GM12878 (cell line): ENCODE data around the gene SVIP. TPM values are rescaled to one million over a fixed set of nuclear protein-coding genes. Genes with fewer than 3 reads are reported as not detected.

ENCODE experiments used
- ATAC-seq: fragments of 200-7000 bp; cut with Tn5 transposase; 3 replicates; pipeline ENCODE4 v1.9.1; 2020; ENCODE audit warnings: mild to moderate bottlenecking, moderate library complexity
- BruUV-seq: library from RNA; stranded (reverse); fragments of 400-500 nt; replicated peaks from 2 replicates; lab custom pipeline; 2021; lab: Mats Ljungman, UMichigan
- CTCF ChIA-PET: fragments of 300-600 bp; sonication (Branson Sonifier 250); formaldehyde crosslinking; extraction: SDS; loops from one replicate; lab custom pipeline; 2021; ENCODE audit warnings: inconsistent platforms; lab: Yijun Ruan, JAX
- POLR2A ChIA-PET: fragments of 350-600 bp; formaldehyde crosslinking; extraction: SDS; loops from one replicate; lab custom pipeline; 2021; ENCODE audit warnings: inconsistent platforms; lab: Charles Lee
- RAD21 ChIA-PET: fragments of 300-600 bp; sonication (Branson Sonifier 250); formaldehyde crosslinking; loops from one replicate; lab custom pipeline; 2023; ENCODE audit warnings: antibody characterized with exemption; ENCODE audit not compliant: unreplicated experiment; lab: Charles Lee
- SMC1A ChIA-PET: fragments of 300-600 bp; sonication (Branson Sonifier 250); formaldehyde crosslinking; loops from one replicate; lab custom pipeline; 2023; ENCODE audit not compliant: unreplicated experiment, uncharacterized antibody; lab: Charles Lee
- DNase-seq: peaks from one replicate; pipeline ENCODE4 v3.0.0-alpha.2; 2011; ENCODE audit warnings: low read depth, low spot score
- FAIRE-seq: peaks from 3 replicates; lab custom pipeline; 2011; peaks lifted over from hg19 to GRCh38; lab: Jason Lieb, UNC
- H2AFZ ChIP-seq: 2 replicates; pipeline ENCODE4 v1.6.0; 2011; ENCODE audit warnings: low read depth, low read length, control low read depth; ENCODE audit not compliant: control insufficient read depth
- H3K27ac ChIP-seq: 2 replicates; pipeline ENCODE4 v1.5.1; 2011; ENCODE audit warnings: control low read depth; ENCODE audit not compliant: control insufficient read depth, insufficient read depth
- H3K27me3 ChIP-seq, 2 experiments: replicated peaks in 1 of 2; 2 replicates each; pipeline versions ENCODE4 v1.6.0 to v1.6.1; 2011; ENCODE audit warnings: low read length in 1 of 2; ENCODE audit not compliant: control insufficient read depth in 2 of 2, insufficient read depth in 2 of 2
- H3K36me3 ChIP-seq, 2 experiments: 2 replicates each; pipeline ENCODE4 v1.5.1; 2011; ENCODE audit warnings: low read length in 1 of 2; ENCODE audit not compliant: control insufficient read depth in 2 of 2, insufficient read depth in 2 of 2
- H3K4me1 ChIP-seq: 2 replicates; pipeline ENCODE4 v1.6.1; 2011; ENCODE audit warnings: mild to moderate bottlenecking, low read length, moderate library complexity, mixed read lengths; ENCODE audit not compliant: control insufficient read depth, insufficient read depth
- H3K4me2 ChIP-seq: 2 replicates; pipeline ENCODE4 v1.6.0; 2011; ENCODE audit warnings: control low read depth; ENCODE audit not compliant: control insufficient read depth, insufficient read depth
- H3K4me3 ChIP-seq: fragments of 200-600 bp; sonication (generic); 2 replicates; pipeline ENCODE4 v1.5.1; 2016
- H3K79me2 ChIP-seq: 2 replicates; pipeline ENCODE4 v1.6.0; 2011; ENCODE audit warnings: low read length; ENCODE audit not compliant: control insufficient read depth, insufficient read depth
- H3K9ac ChIP-seq: 2 replicates; pipeline ENCODE4 v1.8.0; 2011; ENCODE audit warnings: low read length, control low read depth, mixed read lengths; ENCODE audit not compliant: control insufficient read depth, insufficient read depth
- H3K9me3 ChIP-seq: replicated peaks from 3 replicates; pipeline ENCODE4 v1.5.1; 2011; ENCODE audit warnings: mild to moderate bottlenecking, low read length; ENCODE audit not compliant: control insufficient read depth, insufficient read depth
- H4K20me1 ChIP-seq: 2 replicates; pipeline ENCODE4 v1.6.0; 2011; ENCODE audit not compliant: control insufficient read depth, insufficient read depth
- CREM ChIP-seq: IDR thresholded peaks from 2 replicates; pipeline ENCODE4 v1.6.1; 2014; ENCODE audit warnings: antibody characterized with exemption, low read depth
- CTCF ChIP-seq, 3 experiments: IDR thresholded peaks in 2 of 3; conservative IDR thresholded peaks in 1 of 3; 2 replicates each; pipeline ENCODE4 v1.5.1; 2011; ENCODE audit warnings: low read depth in 3 of 3, low read length in 3 of 3, mild to moderate bottlenecking in 3 of 3, control low read depth in 2 of 3, moderate library complexity in 2 of 3, inconsistent platforms in 1 of 3, mixed read lengths in 1 of 3; ENCODE audit not compliant: control insufficient read depth in 2 of 3, insufficient read depth in 1 of 3; ENCODE audit errors: extremely low read depth in 1 of 3
- ELK1 ChIP-seq: IDR thresholded peaks from 2 replicates; pipeline ENCODE4 v1.6.1; 2012; ENCODE audit warnings: low read depth, low read length, improper control_type of control experiment
- EP300 ChIP-seq, 2 experiments: fragments of 150-350 bp in 1 of 2; IDR thresholded peaks; 2 replicates each; pipeline ENCODE4 v1.6.1; 2011 to 2012; ENCODE audit warnings: low read depth in 2 of 2, low read length in 2 of 2, borderline replicate concordance in 1 of 2, improper control_type of control experiment in 1 of 2, inconsistent platforms in 1 of 2; ENCODE audit not compliant: control insufficient read depth in 1 of 2
- FOXM1 ChIP-seq: IDR thresholded peaks from 2 replicates; pipeline ENCODE4 v1.6.1; 2012; ENCODE audit warnings: low read depth, mild to moderate bottlenecking, inconsistent platforms, low read length, moderate library complexity
- IRF4 ChIP-seq: IDR thresholded peaks from 2 replicates; pipeline ENCODE4 v1.6.1; 2011; ENCODE audit warnings: low read depth, low read length
- LARP7 ChIP-seq: fragments of 450-650 bp; IDR thresholded peaks from 2 replicates; pipeline ENCODE4 v1.6.1; 2017; ENCODE audit warnings: mild to moderate bottlenecking
- MAX ChIP-seq: IDR thresholded peaks from 2 replicates; pipeline ENCODE4 v1.6.1; 2012; ENCODE audit warnings: low read depth, low read length, improper control_type of control experiment
- NFIC ChIP-seq: IDR thresholded peaks from 2 replicates; pipeline ENCODE4 v1.6.1; 2012; ENCODE audit warnings: low read depth, mild to moderate bottlenecking, inconsistent platforms, low read length, moderate library complexity
- NRF1 ChIP-seq: conservative IDR thresholded peaks from 2 replicates; pipeline ENCODE4 v1.6.1; 2011; ENCODE audit warnings: mild to moderate bottlenecking, low read depth, low read length, improper control_type of control experiment
- POU2F2 ChIP-seq: IDR thresholded peaks from 3 replicates; pipeline ENCODE4 v1.6.1; 2011; ENCODE audit warnings: low read depth, mild to moderate bottlenecking, low read length, borderline replicate concordance
- SREBF2 ChIP-seq: IDR thresholded peaks from 2 replicates; pipeline ENCODE4 v1.6.1; 2012; ENCODE audit warnings: mild to moderate bottlenecking, low read length
- TCF7 ChIP-seq: IDR thresholded peaks from 2 replicates; pipeline ENCODE4 v1.6.1; 2014; ENCODE audit warnings: antibody characterized with exemption, borderline replicate concordance
- WGBS: methylation state at CpG from one replicate; pipeline ENCODE4 v1.1.6; 2016; ENCODE audit warnings: low lambda C conversion rate; ENCODE audit not compliant: insufficient replicate concordance, insufficient coverage; ENCODE audit errors: missing lambda C conversion rate; 5-methylcytosine and 5-hydroxymethylcytosine counted together
- in situ Hi-C: fragments of 300-500 bp; cut with MboI; formaldehyde crosslinking; loops from 9 replicates; pipeline ENCODE4 v1.14.3; 2018; ENCODE audit warnings: mixed read lengths
- intact Hi-C: fragments of 100-400 bp; cut with micrococcal nuclease; formaldehyde crosslinking; loops from one replicate; pipeline ENCODE4 v1.14.2; 2022; ENCODE audit not compliant: unreplicated experiment
- polyA plus RNA-seq, 11 experiments: library from polyadenylated mRNA; depleted of rRNA in 4 of 11; unstranded in 6 of 11; stranded (reverse) in 5 of 11; fragments of >200 nt; fragmentation: Nextera tagmentation in 4 of 11; fragmentation: Illumina TruSeq in 1 of 11; extraction: Ambion mirVana in 4 of 11; extraction: Trizol in 1 of 11; gene quantifications; 1 replicate in 1 of 11; 2 replicates in 10 of 11; pipeline versions ENCODE4 v1.2.1 to v1.2.3, GENCODE V29; 2011 to 2016; ENCODE audit warnings: inconsistent platforms in 2 of 11, missing spikeins in 2 of 11, low read depth in 1 of 11
- total RNA-seq, 4 experiments: library from RNA; depleted of rRNA in 3 of 4; stranded (reverse); fragments of >200 nt in 3 of 4; fragmentation: Illumina TruSeq in 1 of 4; extraction: Trizol in 1 of 4; gene quantifications; 2 replicates each; pipeline versions ENCODE4 v1.2.1 to v1.2.3, GENCODE V29; 2013 to 2021

Gene SVIP
- total and polyA plus RNA-seq, 10 of the 15 experiments (the other 5 are each of a cell fraction or from before 2014, with no cell fraction given): 17.8 to 78.0 (median 55.4) TPM

- RAD21 ChIA-PET: interaction anchor here (2.0 kb wide), 1 partner anchor 11 kb away, joined by 7 read pairs; no protein-coding TSS in a partner anchor
- Histone ChIP-seq H3K9me3 (no peaks in the 10 kb centered on the region), H3K4me2 (no peak overlapping the region), H3K27ac (no peak overlapping the region), H3K36me3 (no peaks in the 10 kb centered on the region), H3K4me1 (no peaks in the 10 kb centered on the region), H4K20me1 (no peaks in the 10 kb centered on the region), H3K4me3 (no peak overlapping the region), H2AFZ (no peak overlapping the region), H3K79me2 (no peaks in the 10 kb centered on the region), H3K9ac (no peak overlapping the region), H3K27me3 (no peaks in the 10 kb centered on the region)
- 5% methylated on average over 1 of the region's 1 CpG for WGBS
- ATAC-seq: no peak
- BruUV-seq: no TSS peak
- FAIRE-seq: no peak
- CTCF ChIA-PET: interaction anchor here (1.4 to 3.7 kb wide), 3 partner anchors 12 to 128 kb away, joined by 3 to 20 read pairs (median 5); no protein-coding TSS in a partner anchor
- intact Hi-C loops (no loop called here), in situ Hi-C loops (no loop called here)
- SMC1A ChIA-PET: interaction anchor here (1.4 to 1.7 kb wide), 2 partner anchors 11 to 24 kb away, joined by 3 to 12 read pairs; no protein-coding TSS in a partner anchor
- POLR2A ChIA-PET: no interaction called here
- no peak for TF ChIP-seq TCF7
- TF ChIP-seq SREBF2: no peak
- no peak for TF ChIP-seq IRF4
- no peak for TF ChIP-seq POU2F2
- TF ChIP-seq NRF1: no peak
- TF ChIP-seq CREM: no peak
- TF ChIP-seq MAX: no peak
- no peak for TF ChIP-seq EP300 (IDR thresholded peaks at IDR 0.05; ENCODE audit: borderline replicate concordance in 1 of 2, control insufficient read depth in 1 of 2, low read depth in 2 of 2, low read length in 2 of 2)
- no peak for TF ChIP-seq NFIC
- TF ChIP-seq FOXM1: no peak
- no peak for TF ChIP-seq ELK1
- no peak for TF ChIP-seq LARP7
- no peak for TF ChIP-seq CTCF (IDR thresholded peaks at IDR 0.05 in 2 of 3, conservative IDR thresholded peaks at IDR 0.05 in 1 of 3; ENCODE audit: control insufficient read depth in 2 of 3, extremely low read depth in 1 of 3, insufficient read depth in 1 of 3, low read depth in 3 of 3, low read length in 3 of 3)
- DNase-seq: no peak
Measured at GRCh38 chr11:22798901-22799300, 30.7 kb downstream of the SVIP start.
